ENCODE data around the gene OR1J2. TPM values are rescaled to one million over a fixed set of nuclear protein-coding genes. Genes with fewer than 3 reads are reported as not detected.

Gene OR1J2
- total and polyA plus RNA-seq, 2 of the 8 experiments (the other 6 are each of a cell fraction or from before 2014, with no cell fraction given) = not detected

DNA sequence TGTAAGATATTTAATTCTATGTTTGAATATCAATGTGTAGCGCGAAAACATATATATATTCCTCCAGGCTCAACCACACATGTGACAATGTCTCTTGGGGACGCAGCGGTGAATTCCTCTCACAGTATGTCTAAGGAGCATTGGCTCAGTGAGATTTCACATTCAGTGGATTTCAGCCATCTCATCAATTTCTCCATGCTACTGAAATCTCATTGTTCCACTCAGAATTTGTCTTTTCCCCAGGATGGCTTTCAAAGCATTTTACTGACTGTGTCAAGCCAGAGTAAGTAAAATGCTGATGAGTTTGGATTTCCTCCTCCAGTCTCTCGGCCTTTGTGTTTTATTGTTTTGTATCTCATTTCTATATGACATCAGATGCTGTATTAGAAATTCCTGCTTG, 31.5 kb upstream of the OR1J2 start:
- Histone ChIP-seq H4K91ac (replicated peaks; ENCODE audit: insufficient read length, low read length) (no peak overlapping the region), H3K56ac (replicated peaks; ENCODE audit: insufficient read length, low read depth, low read length) (no peak overlapping the region), H2BK15ac (ENCODE audit: low read length) (no peak overlapping the region), H3K23me2 (ENCODE audit: low read depth, low read length) (no peaks in the 10 kb centered on the region), H3K27me3 (replicated peaks in 1 of 4; ENCODE audit: control insufficient read depth in 3 of 4, extremely low read depth in 1 of 4, insufficient read depth in 3 of 4, low read length in 3 of 4) (no peaks in the 10 kb centered on the region; a peak in 1 of 7 replicates), H3K79me2 (ENCODE audit: control insufficient read depth in 1 of 2, insufficient read depth in 2 of 2, low read length in 2 of 2) (no peaks in the 10 kb centered on the region), H2BK120ac (replicated peaks; ENCODE audit: low read depth, low read length) (no peak overlapping the region), H2AFZ (ENCODE audit: low read length) (no peak overlapping the region), H2BK12ac (ENCODE audit: low read depth, low read length) (no peak overlapping the region), H3K9me3 (ENCODE audit: insufficient read depth in 2 of 2, low read depth in 1 of 2, low read length in 1 of 2) (peaks cover 34 to 39% of the 10 kb centered on the region in 2 experiments), H3K14ac (ENCODE audit: insufficient read length) (no peak overlapping the region), H3K9ac (replicated peaks in 1 of 4; ENCODE audit: extremely low read depth in 1 of 4, low read depth in 3 of 4, low read length in 3 of 4) (no peak overlapping the region), H3K4ac (replicated peaks; ENCODE audit: insufficient read length, low read depth, low read length) (no peak overlapping the region), H3K36me3 (ENCODE audit: control insufficient read depth in 2 of 4, insufficient read depth in 4 of 4, low read length in 3 of 4) (no peaks in the 10 kb centered on the region), H3K79me1 (ENCODE audit: low read depth, low read length) (no peaks in the 10 kb centered on the region), H2AK5ac (ENCODE audit: low read depth, low read length) (no peak overlapping the region), H2BK20ac (ENCODE audit: low read length) (no peak overlapping the region), H4K8ac (ENCODE audit: extremely low read depth, insufficient read depth, low read length) (no peak overlapping the region), H3K4me3 (ENCODE audit: extremely low read depth in 1 of 4, insufficient read depth in 2 of 4, low read depth in 3 of 4, low read length in 4 of 4) (no peak overlapping the region), H3K18ac (ENCODE audit: extremely low read depth, low read length) (no peak overlapping the region), H4K20me1 (replicated peaks in 1 of 2; ENCODE audit: control insufficient read depth in 1 of 2, insufficient read depth in 2 of 2, low read length in 2 of 2) (no peaks in the 10 kb centered on the region), H4K5ac (ENCODE audit: insufficient read length, low read depth, low read length) (no peak overlapping the region), H3K23ac (ENCODE audit: insufficient read length) (no peak overlapping the region), H3K4me1 (replicated peaks in 1 of 4; ENCODE audit: control insufficient read depth in 3 of 4, insufficient read depth in 4 of 4, low read length in 3 of 4) (no peaks in the 10 kb centered on the region), H2BK5ac (ENCODE audit: low read depth, low read length) (no peak overlapping the region), H3K27ac (ENCODE audit: low read depth, low read length) (no peak overlapping the region), H3K4me2 (ENCODE audit: insufficient read depth in 1 of 2, low read depth in 2 of 2, low read length in 2 of 2) (no peak overlapping the region)
- FAIRE-seq (no peak), DNase-seq (ENCODE audit: low read depth in 1 of 2, low spot score in 2 of 2) (no peak)
- ChIA-PET POLR2A (ENCODE audit: partially characterized antibody) (no interaction called here), CTCF (ENCODE audit: partially characterized antibody) (interaction anchor here (0.5 to 0.9 kb wide), 2 partner anchors 103 to 331 kb away, joined by 3 read pairs; no protein-coding TSS in a partner anchor)
- 84% methylated on average over 5 of the region's 5 CpGs; no CpG with 5 or more reads in 1 of the 2 experiments for WGBS, 2 experiments (ENCODE audit: extremely low coverage in 1 of 2, insufficient coverage in 1 of 2, insufficient read length in 1 of 2, insufficient replicate concordance in 2 of 2, low coverage in 1 of 2, low lambda C conversion rate in 2 of 2, missing lambda C conversion rate in 1 of 2)
- TF ChIP-seq POU5F1 (IDR thresholded peaks at IDR 0.05; ENCODE audit: low read depth, low read length) = no peak
- TF ChIP-seq CHD1 (IDR thresholded peaks at IDR 0.05; ENCODE audit: low read depth, low read length) = no peak
- no peak for TF ChIP-seq RFX5 (IDR thresholded peaks at IDR 0.05; ENCODE audit: borderline replicate concordance, low read depth, low read length)
- TF ChIP-seq JUN (IDR thresholded peaks at IDR 0.05; ENCODE audit: low read depth, low read length) = no peak
- TF ChIP-seq BRCA1 (IDR thresholded peaks at IDR 0.05; ENCODE audit: low read depth, low read length) = no peak
- TF ChIP-seq FOSL1 (IDR thresholded peaks at IDR 0.05; ENCODE audit: insufficient read depth, low read depth, low read length) = no peak
- no peak for TF ChIP-seq KDM5A (IDR thresholded peaks at IDR 0.05; ENCODE audit: low read length)

All from H1 (cell line).